H1 (cell line): ENCODE measurements around the gene AP1M2.

Experiments
- BACH1 ChIP-seq: IDR thresholded peaks from 2 replicates; pipeline ENCODE4 v1.6.1; 2012; ENCODE audit warnings: low read length, improper control_type of control experiment
- CTCF ChIP-seq, 3 experiments: IDR thresholded peaks; 1 replicate in 2 of 3; 2 replicates in 1 of 3; pipeline versions ENCODE4 v1.5.1 to v1.6.1; 2011; ENCODE audit warnings: low read length in 3 of 3, mild to moderate bottlenecking in 3 of 3, inconsistent platforms in 2 of 3, low read depth in 1 of 3, moderate library complexity in 1 of 3; ENCODE audit not compliant: insufficient read depth in 1 of 3; ENCODE audit errors: control extremely low read depth in 1 of 3
- EZH2 ChIP-seq: fragments of 200-600 bp; sonication (generic); IDR thresholded peaks from 2 replicates; pipeline ENCODE4 v1.7.1; 2012; ENCODE audit warnings: low read depth, mild to moderate bottlenecking, moderate library complexity, low read length, inconsistent platforms; ENCODE audit not compliant: severe bottlenecking
- MAFK ChIP-seq: IDR thresholded peaks from 2 replicates; pipeline ENCODE4 v1.6.1; 2012; ENCODE audit warnings: low read depth, mild to moderate bottlenecking, improper control_type of control experiment, low read length
- POLR2AphosphoS5 ChIP-seq: IDR thresholded peaks from 2 replicates; pipeline ENCODE4 v1.6.1; 2011; ENCODE audit warnings: low read depth, low read length
- RFX5 ChIP-seq: IDR thresholded peaks from 2 replicates; pipeline ENCODE4 v1.6.1; 2011; ENCODE audit warnings: low read depth, low read length, improper control_type of control experiment, borderline replicate concordance
- SIN3A ChIP-seq, 2 experiments: IDR thresholded peaks in 1 of 2; conservative IDR thresholded peaks in 1 of 2; 2 replicates each; pipeline ENCODE4 v1.6.1; 2011 to 2012; ENCODE audit warnings: low read length in 2 of 2, improper control_type of control experiment in 1 of 2, low read depth in 1 of 2, mild to moderate bottlenecking in 1 of 2
- TAF1 ChIP-seq: IDR thresholded peaks from 2 replicates; pipeline ENCODE4 v1.6.1; 2011; ENCODE audit warnings: mild to moderate bottlenecking, low read depth, low read length
- YY1 ChIP-seq: IDR thresholded peaks from 2 replicates; pipeline ENCODE4 v1.6.1; 2011; ENCODE audit warnings: low read depth, mild to moderate bottlenecking, low read length

GRCh38 chr19:10567656-10568055 lies 19.5 kb downstream of the AP1M2 start:
- TF ChIP-seq CTCF (IDR thresholded peaks at IDR 0.05; ENCODE audit: control extremely low read depth in 1 of 3, insufficient read depth in 1 of 3, low read depth in 1 of 3, low read length in 3 of 3) = no peak
- no peak for TF ChIP-seq YY1
- TF ChIP-seq SIN3A (conservative IDR thresholded peaks at IDR 0.05 in 1 of 2, IDR thresholded peaks at IDR 0.05 in 1 of 2; ENCODE audit: low read depth in 1 of 2, low read length in 2 of 2) = no peak
- no peak for TF ChIP-seq POLR2AphosphoS5
- TF ChIP-seq MAFK = no peak
- no peak for TF ChIP-seq TAF1
- TF ChIP-seq RFX5 = no peak
- no peak for TF ChIP-seq EZH2
- TF ChIP-seq BACH1 = no peak
